ENCODE data around the gene NDP. TPM values are rescaled to one million over a fixed set of nuclear protein-coding genes. Genes with fewer than 3 reads are reported as not detected.

NDP gene, protein sequence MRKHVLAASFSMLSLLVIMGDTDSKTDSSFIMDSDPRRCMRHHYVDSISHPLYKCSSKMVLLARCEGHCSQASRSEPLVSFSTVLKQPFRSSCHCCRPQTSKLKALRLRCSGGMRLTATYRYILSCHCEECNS
- total RNA-seq = not detected in 2 replicates

GRCh38 chrX:43973249-43974099 is at the start of gene NDP:
NDP (minus strand) TSS chrX:43973390; CDS start chrX:43958645, 14,745 bp downstream.
- peak; percentile 20 for DNase-seq

- no peak for DNase-seq
Observed at GRCh38 chrX:44022964-44023363, 49.8 kb upstream of the NDP start.

DNA sequence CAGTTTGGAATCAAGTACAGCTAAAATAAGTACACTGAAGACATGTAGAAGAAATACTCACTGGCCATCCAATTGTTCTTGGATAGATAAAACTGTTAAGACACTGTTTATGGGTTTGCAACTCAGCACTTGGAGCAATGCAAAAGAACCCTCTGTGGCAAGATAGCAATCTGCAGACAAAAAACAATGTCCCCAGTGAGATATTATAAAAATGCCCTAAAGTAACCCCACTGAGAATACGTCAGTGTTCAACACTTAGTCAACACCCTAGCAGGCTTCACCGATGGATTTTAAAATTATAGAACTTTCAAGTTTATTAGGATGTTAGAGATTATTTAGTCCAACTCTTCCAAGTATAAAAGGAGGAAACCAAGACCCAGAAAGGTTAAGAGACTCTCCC is 47.5 kb upstream of the NDP start:
- DNase-seq = no peak

GRCh38 chrX:44019911-44020310 is 46.7 kb upstream of the NDP start:
- DNase-seq = no peak

- DNase-seq = peak; percentile 27
Observed at GRCh38 chrX:44017676-44018075, 44.5 kb upstream of the NDP start.

DNA sequence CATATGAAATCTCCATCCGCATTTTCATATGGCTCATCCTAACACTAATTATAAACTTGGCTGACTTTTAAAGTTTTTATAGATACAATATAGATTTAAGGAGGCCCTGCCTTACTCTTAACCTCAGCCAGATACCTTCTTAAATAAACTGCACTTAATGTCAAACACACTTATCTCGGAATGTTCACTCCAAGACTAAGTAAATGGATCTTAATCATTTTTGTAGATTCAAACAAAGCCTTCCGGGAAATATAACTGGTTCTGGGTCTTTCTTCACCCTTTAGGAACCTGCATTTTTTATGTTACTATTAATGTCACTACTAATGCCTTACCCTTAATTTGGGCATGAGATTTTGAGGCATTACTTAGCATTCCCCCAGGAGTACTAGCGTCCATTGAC is 43.7 kb upstream of the NDP start:
- no peak for DNase-seq

DNA sequence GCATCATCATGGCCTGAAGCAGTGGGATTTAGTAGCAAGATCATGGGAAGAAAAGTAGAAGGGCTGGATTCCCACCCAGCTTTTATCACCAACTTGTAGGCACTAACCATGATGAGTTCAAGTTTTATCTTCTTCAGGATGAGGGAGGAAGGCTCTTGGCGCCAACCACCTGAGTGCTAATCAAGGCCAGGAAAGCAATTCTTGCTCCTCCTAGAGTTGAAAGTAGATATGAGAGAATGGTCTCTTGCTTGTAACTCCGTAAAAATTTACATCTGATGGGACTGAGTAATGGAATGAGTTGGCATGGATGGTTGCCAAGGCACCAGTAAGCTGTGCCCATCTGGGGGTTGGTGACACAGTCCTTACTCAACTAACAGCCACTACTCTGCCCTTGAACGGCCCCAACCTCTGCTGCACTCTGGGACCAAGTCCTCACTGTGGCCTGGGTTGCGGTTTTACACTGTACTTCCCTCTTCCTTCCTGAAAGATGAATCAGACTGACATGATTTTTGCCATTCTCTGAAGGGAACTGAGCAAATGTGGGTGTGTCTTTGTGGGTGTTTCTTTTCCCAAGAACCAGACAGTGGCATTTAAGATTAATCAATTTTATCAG is 39.4 kb upstream of the NDP start:
- peak; percentile 65 for DNase-seq

DNA sequence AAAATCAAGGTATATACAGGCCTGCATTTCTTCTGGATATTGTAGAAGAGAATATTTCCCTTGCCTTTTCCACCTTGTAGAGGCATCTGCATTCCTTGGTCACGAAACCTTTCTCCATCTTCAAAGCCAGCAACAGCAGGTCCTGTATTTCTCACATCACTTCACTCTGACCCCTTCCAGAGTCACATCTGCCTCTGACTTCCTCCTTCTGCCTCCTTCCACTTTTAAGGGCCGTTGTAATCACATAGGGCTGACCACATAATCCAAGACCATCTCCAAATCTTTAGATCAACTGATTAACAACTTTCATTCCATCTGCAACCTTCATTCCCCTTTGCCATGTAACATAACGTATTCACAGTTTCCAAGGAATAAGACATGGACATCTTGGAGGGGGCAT is 38.3 kb upstream of the NDP start:
- no peak for DNase-seq

- no peak for DNase-seq
Observed at GRCh38 chrX:44010626-44011025, 37.4 kb upstream of the NDP start.

- no peak for DNase-seq
Observed at GRCh38 chrX:44006081-44006480, 32.9 kb upstream of the NDP start.

DNA sequence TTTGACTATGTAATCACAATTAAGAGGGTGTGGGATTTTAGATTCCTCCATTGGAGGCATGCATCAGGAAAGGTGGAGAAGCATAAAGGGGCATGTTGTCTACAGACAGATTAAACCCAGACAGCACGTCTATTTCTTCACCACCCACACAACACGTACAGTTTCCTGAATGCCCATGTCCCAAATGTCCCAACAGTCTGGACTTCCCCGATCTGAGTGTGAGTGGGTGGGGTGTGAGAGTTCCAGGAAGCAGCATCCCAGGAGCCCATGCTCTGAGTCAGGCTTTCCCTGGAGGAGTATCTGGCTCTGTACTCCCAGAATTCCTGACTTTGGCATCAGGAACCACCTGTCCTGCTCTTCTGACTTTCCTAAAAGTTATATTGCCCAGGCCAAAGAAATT is 30.8 kb upstream of the NDP start:
- DNase-seq = peak; percentile 49

DNA sequence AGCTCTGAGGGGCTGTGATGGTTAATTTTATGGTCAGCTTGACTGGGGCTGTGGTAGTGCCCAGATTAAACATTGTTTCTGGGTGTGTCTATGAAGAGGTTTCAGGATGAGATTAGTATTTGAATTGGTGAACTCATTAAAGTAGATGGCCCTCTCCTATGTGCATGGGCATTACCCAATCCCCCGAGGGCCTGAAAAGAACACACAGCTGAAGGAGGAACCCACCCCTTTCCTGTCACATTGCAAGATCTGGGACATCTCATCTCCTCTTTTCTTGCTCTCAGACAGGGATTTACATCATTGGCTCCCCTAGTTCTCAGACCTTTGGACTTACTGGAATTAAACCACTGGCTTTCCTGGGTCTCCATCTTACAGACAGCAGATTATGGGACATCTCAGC is 29.4 kb upstream of the NDP start:
- DNase-seq = no peak

GRCh38 chrX:43998374-43998773 is 25.2 kb upstream of the NDP start:
- DNase-seq = no peak

DNA sequence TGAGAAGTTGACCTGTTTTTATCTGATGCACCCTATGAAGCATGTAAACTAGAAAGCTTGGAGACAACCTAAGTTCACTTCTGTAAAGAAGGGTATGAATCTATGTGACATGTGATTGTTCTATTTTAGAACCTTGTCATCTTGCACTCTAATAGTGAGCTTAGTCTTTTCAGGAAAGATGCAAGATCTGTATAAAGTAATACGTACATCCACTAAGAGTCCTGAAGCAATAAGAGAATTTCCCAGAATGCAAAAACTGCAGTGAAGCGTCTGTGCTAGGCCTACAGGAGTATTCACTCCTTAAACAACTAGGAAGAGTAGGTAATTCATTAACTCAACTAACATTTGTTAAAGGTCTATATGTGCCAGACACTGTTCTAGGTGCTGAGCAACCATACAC is 23.3 kb upstream of the NDP start:
- DNase-seq = no peak

DNA sequence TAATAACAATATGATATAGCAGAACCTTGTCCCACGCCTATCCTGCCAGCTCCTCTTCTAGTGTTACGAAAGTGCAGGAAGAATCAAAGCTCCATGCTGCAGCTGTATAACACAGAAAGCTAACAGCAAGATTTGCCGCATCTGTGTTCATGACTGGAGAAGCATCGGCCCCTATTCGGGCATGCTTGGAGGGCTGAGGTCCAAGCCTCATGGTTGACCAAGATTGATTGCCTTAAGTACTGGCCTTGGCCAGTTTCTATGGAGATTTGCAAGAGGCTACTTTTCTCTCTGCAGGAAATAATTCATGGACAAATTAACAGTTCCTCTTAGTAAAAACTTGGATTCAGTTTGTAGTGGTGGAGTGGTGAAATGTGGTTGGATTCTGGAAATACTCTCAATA is 12.9 kb upstream of the NDP start:
- DNase-seq = no peak

DNA sequence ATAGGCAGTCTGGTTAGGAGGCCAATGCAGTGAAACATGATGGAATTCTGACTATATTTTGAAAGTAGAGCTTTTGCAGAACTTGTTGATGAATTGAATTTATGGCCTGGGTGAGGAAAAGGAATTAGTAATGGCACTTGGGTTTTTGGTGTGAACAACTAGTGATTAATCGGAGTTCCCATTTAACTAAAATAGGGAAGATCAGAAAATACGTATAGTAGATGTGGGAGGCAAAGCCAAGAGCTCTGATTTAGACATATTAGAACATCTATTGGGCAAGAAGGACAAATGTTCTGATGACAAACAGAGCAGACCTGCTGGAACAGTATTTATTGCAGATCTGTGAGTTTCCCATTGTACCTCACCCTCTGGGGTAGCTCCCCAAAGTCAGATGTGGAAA is 12.3 kb upstream of the NDP start:
- DNase-seq = no peak

DNA sequence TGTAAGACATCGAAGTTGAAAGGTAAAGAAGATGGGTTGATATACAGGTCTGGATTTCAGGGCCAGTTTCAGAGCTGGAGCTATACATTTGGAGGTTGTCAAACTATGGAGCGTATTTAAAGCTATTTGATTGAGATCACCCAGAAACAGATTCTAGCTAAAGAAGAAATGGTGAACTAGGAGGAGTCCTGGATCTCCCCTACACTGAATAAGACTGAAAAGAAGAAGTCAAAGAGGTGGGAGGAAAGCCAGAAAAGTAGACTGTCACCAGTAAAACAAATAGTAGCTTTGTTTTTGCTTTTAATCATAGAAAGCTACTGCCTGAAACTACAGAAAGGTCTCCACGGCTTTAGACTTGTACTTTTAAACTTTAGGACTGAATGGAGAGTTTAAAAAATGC is 5.0 kb upstream of the NDP start:
- no peak for DNase-seq

DNA sequence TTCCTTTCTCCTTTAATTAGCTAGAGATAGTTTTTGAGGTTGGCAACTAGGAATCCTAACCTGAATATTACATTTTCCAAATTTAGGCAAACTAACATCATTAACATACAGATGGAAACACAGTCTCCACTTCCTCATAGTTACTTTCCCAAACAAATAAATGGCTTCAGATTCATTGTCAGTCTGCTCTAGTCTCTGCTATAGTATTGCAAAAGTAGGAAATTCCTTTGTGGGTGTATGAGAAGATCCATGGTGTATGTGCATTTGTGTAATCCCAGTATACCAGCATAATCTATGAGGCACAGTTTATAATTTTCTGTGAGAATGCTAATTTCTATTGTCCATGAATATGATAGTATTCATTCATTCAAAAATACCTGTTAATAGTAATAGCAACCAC is 3.0 kb upstream of the NDP start:
- no peak for DNase-seq

GRCh38 chrX:43975796-43976195 is 2.6 kb upstream of the NDP start:
- DNase-seq = no peak

DNA sequence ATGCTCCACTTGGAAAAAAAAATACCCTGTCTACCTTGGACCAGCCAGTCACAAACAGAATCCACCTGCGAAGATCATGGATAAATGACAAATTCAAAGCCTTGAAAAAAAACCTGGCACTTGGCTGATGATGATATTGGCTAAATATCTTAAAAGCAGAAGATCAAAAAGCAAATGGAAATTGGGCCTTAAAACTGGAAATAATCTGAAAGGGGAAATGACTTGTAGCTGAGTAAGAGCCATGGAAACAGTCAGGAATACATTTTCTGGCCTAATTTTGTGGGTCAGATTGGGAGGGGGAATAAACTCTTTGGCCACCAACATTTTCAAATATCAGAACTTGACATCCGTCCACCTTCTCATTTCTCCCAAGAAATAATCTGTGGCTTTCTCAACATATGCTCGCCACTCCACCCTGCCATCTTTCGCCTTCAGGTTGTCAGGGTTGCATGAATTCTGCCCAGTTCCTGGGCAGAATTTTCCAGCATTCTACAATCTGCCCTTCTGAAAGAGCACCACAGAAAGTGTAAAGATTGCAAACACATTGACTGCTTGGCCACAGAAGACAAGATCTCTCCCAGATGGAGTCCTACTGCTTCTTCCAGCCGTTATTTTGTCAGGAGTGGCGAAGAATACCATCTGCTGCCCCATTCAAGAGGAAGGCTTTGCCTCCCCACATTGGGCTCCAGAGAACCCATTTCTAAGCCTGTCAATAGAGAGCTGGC is 1.7 kb upstream of the NDP start:
- DNase-seq = no peak

GRCh38 chrX:43974100-43974475 is 898 bp upstream of the NDP start:
- no peak for DNase-seq

DNA sequence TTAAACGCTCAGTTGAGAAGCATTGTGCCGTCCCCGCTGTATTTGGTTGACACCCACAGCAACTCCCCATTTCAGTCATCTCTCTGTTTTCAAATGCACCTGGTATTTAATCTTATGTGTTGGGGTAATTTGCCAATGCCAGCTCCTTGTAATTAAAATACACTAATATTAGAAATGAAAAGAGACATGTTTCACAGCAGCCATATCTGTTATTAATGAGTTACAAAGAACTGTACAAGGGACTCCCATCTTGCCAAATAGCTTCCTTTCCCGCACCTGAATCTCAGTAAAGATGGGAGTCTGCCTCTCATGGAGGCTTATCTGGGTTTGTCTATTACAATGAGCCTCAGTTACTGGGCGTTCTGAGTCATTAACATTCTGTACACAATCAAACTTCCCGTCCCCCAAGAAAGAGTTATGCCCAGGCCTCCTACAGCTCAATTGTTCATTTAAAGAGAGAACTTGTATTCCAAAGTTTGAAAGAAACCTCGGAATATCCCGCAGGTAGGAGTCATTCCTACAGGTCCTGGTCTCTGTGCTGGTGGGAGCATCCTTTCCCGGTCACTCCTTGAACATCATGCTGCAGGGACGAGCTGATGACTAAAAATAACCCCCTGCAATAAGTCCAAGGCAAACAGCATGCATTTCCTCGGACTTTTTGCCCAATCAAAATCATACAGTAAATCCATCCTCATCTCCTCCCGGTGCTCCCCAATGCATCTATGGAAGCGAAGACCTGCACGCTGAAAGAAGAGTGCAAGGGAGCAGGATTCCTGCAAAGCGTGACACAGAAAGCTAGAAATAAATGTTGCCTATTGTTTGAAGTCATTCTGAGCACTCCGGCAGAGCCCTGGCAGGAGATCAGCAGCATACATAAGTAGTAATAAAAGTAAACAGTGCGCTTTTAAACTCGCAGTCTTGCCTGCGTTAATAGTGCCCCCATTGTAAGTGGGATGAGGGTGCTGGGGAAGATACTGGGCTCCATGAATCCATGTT is 926 bp downstream of the NDP start:
- DNase-seq = peak; percentile 43
